H7 (cell line): ENCODE measurements around the gene NAA80. TPM values are rescaled to one million over a fixed set of nuclear protein-coding genes. Genes with fewer than 3 reads are reported as not detected.
"Not testable (repeated sequence)": the region's sequence is repeated elsewhere in the genome, so short reads cannot be mapped to it uniquely, and the experiment has no call there.

Experiments used
- DNase-seq: peaks from one replicate; pipeline ENCODE4 v3.0.0; 2012
- H3K27me3 ChIP-seq: 2 replicates; pipeline ENCODE4 v1.6.0; 2011; ENCODE audit warnings: mild to moderate bottlenecking, low read length; ENCODE audit not compliant: control insufficient read depth, insufficient read depth
- H3K36me3 ChIP-seq: replicated peaks from 2 replicates; pipeline ENCODE4 v1.5.1; 2011; ENCODE audit warnings: low read length; ENCODE audit not compliant: control insufficient read depth, insufficient read depth
- H3K4me3 ChIP-seq: 2 replicates; pipeline ENCODE4 v1.5.1; 2011; ENCODE audit warnings: low read depth, mild to moderate bottlenecking, control low read depth, low read length, moderate library complexity; ENCODE audit not compliant: insufficient read depth
- total RNA-seq: library from RNA; depleted of rRNA; stranded (reverse); fragments of >200 nt; shearing (Covaris generic); gene quantifications from 2 replicates; pipeline ENCODE4 v1.2.3, GENCODE V29; 2014

NAA80 gene
- total RNA-seq, 1 experiment from 2014 or later = 23.7 TPM

GRCh38 chr3:50322386-50323091 is 23.3 kb upstream of the NAA80 start, which contains the start of gene HYAL2:
Gene HYAL2, minus strand, starts transcription at chr3:50322745. Its CDS starts 2,256 bp downstream, at chr3:50320489.
- Histone ChIP-seq H3K36me3 (peaks cover 26% of the 10 kb centered on the region), H3K27me3 (no peaks in the 10 kb centered on the region), H3K4me3 (peak within 1 kb of the TSS; percentile 62)
- peak; percentile 85 for DNase-seq

DNA sequence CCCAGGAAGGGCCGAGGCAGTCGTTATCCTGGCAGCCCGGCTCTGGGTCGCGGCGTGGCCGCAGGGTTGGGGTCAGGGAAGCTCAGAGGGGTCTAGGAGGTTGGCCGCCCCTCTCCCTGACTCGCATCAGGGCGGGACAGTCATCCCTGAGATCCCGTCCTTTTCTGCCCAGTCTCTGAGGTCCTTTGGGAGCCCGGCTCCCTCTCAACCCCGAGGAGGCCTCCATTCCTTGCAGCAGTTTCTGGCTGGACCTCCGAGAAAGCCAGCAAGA is 22.8 kb upstream of the NAA80 start:
- peaks cover 31% of the 10 kb centered on the region for H3K36me3 ChIP-seq
- H3K27me3 ChIP-seq = no peaks in the 10 kb centered on the region
- peak overlapping the region; percentile 62 for H3K4me3 ChIP-seq
- no peak for DNase-seq

DNA sequence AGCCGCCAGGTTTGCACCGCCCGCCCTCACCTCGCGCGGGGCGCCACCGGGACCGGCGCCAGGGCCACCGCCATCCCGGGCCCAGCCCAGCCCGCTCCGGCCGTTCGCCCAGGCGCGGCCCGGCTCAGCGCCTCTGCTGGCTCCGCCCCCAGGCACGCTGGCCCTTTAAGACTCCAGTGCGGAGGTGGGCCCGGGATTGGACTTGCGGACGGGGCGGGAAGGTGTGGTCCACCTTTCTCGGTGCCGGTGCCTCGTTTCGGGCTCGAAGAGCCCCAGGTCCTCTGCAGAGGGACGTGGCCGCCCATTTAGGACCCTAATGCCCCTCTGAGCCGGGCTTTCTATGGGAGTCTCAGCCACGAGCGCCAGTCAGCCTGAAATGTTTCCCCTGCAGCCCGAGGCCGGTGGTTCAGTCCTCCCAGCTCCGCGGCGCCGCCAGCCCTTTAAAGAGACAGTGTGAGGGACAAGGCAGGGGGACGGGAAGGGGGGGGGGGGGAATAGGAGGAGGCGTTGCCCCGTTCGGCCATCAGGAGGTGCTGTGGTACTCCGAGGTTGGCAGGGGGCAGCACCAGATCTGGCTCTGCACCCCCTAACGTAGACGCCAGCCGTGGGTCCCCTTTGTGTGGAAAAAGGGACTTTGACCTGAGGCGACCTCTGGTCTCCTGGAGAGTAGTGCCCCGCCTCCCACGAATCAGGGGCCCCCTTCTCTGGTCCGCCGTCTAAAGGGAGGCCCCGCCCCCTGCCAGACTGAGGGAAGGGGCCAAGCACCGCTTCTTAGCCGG is 22.3 kb upstream of the NAA80 start:
- H3K4me3 ChIP-seq = peak overlapping the region; percentile 62
- peak; percentile 97 for DNase-seq
- H3K36me3 ChIP-seq = peaks cover 35% of the 10 kb centered on the region
- no peaks in the 10 kb centered on the region for H3K27me3 ChIP-seq

- Histone ChIP-seq H3K36me3 (peaks cover 35% of the 10 kb centered on the region), H3K27me3 (no peaks in the 10 kb centered on the region), H3K4me3 (peak overlapping the region; percentile 62)
- DNase-seq = peak; percentile 98
Observed at GRCh38 chr3:50320853-50321335, 21.7 kb upstream of the NAA80 start.

DNA sequence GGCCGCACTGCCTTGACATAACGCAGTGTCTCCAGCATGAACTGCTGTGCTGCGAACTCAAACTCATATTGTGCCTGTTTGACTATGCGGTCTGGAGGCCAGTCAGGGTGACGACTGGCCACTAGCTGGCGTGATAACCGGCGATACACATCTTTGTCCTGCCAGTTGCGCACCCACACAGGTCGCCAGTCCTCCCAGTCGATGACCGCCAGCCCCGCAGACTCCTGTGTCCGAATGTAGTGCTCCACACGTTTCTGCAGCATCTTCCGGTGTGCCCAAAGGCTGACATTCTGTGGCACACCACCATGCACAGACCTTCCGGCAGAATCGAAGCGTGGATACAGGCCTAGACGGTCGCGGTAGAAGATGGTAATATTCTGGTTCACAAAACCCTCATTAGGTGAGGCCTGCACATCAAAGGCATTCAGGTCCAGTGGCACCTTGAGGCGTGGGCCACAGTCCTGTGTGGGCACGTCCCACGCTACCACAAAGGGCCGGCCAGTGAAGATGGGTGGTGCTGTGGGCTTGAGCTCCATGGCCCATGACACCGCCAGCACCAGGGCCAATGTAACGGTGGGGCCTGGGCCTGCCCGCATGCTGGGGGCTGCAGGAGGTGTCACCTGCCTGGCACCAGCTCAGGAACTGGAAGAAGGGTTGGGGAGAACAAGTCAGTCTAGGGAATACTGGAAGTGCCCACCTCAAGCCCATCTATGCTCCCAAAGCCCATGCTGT is 20.9 kb upstream of the NAA80 start:
- Histone ChIP-seq H3K36me3 (peaks cover 33% of the 10 kb centered on the region), H3K27me3 (no peaks in the 10 kb centered on the region), H3K4me3 (peak overlapping the region; percentile 62)
- no peak for DNase-seq

GRCh38 chr3:50319181-50319893 is 20.1 kb upstream of the NAA80 start:
- H3K4me3 ChIP-seq = no peak overlapping the region
- no peak for DNase-seq

GRCh38 chr3:50318615-50319014 is 19.4 kb upstream of the NAA80 start:
- no peak overlapping the region for H3K4me3 ChIP-seq
- H3K27me3 ChIP-seq = no peaks in the 10 kb centered on the region
- no peak for DNase-seq
- peaks cover 31% of the 10 kb centered on the region for H3K36me3 ChIP-seq

More at GRCh38 chr3:50319181-50319893, 20.1 kb upstream of the NAA80 start:
- Histone ChIP-seq H3K36me3 (peaks cover 33% of the 10 kb centered on the region), H3K27me3 (no peaks in the 10 kb centered on the region)

DNA sequence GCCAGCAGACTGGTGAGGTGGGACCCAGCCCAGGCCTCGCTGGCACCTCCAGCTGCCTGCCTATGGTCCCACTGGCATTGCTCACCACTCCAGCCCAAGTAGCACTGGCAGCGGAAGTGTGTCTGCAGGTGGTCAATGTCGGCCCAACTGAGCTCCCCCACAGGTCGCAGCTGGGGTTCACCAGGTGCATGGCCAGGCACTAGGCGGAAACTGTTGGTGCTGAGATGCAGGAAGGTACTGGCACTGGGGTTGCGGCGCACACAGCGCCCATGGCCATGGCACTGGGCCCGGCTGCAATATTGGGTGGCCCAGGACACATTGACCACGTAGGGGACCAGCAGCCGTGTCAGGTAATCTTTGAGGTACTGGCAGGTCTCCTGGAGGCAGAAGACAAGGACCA is 19.0 kb upstream of the NAA80 start:
- no peak for DNase-seq
- H3K4me3 ChIP-seq = no peak overlapping the region
- peaks cover 31% of the 10 kb centered on the region for H3K36me3 ChIP-seq
- H3K27me3 ChIP-seq = no peaks in the 10 kb centered on the region

GRCh38 chr3:50317300-50317699 is 18.1 kb upstream of the NAA80 start:
- peaks cover 31% of the 10 kb centered on the region for H3K36me3 ChIP-seq
- H3K4me3 ChIP-seq = no peak overlapping the region
- no peak for DNase-seq
- H3K27me3 ChIP-seq = no peaks in the 10 kb centered on the region

- peaks cover 31% of the 10 kb centered on the region for H3K36me3 ChIP-seq
- H3K4me3 ChIP-seq = no peak overlapping the region
- DNase-seq = no peak
- H3K27me3 ChIP-seq = no peaks in the 10 kb centered on the region
Observed at GRCh38 chr3:50316657-50317242, 17.5 kb upstream of the NAA80 start.

GRCh38 chr3:50314816-50315215 is 15.6 kb upstream of the NAA80 start:
- DNase-seq = no peak
- Histone ChIP-seq H3K27me3 (no peaks in the 10 kb centered on the region), H3K36me3 (peaks cover 30% of the 10 kb centered on the region), H3K4me3 (no peak overlapping the region)

- no peak overlapping the region for H3K4me3 ChIP-seq
- no peak for DNase-seq
- H3K27me3 ChIP-seq = no peaks in the 10 kb centered on the region
- peaks cover 25% of the 10 kb centered on the region for H3K36me3 ChIP-seq
Observed at GRCh38 chr3:50314342-50314741, 15.1 kb upstream of the NAA80 start.

DNA sequence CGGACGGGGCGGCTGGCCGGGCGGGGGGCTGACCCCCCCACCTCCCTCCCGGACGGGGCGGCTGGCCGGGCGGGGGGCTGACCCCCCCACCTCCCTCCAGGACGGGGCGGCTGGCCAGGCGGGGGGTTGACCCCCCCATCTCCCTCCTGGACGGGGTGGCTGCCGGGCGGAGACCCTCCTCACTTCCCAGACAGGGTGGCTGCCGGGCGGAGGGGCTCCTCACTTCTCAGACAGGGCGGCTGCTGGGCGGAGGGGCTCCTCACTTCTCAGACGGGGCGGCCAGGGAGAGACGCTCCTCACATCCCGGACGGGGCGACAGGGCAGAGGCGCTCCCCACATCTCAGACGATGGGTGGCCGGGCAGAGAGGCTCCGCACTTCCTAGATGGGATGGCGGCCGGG is 12.8 kb upstream of the NAA80 start:
- not testable (repeated sequence) for H3K27me3 ChIP-seq, H3K4me3 ChIP-seq, H3K36me3 ChIP-seq, DNase-seq

DNA sequence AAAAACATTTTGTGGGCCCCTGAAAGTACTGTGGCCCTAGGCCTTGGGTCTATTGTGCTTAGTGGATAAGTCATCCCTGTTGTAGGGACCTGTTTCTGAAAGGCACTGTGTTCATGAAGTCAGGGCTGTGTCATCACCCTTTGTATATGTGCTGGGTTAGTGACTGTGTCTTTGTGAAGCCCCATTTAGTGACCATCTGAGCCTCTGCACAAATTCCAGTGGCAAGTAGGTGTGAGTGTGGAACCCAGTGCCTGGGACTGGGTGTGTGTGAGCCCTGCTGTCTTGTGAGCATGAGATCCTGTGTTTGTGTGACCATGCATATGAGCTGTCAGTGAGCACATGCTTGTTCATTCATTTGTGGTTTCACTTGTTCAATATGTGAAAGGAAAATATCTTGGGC is 5.4 kb upstream of the NAA80 start:
- H3K36me3 ChIP-seq = no peaks in the 10 kb centered on the region
- no peaks in the 10 kb centered on the region for H3K27me3 ChIP-seq
- no peak for DNase-seq

More for the DNA sequence above, 5.4 kb upstream of the NAA80 start:
- no peak overlapping the region for H3K4me3 ChIP-seq
